HG02623 (cell line): ENCODE data around the gene LGALS16.
"Not testable (repeated sequence)": the region's sequence is repeated elsewhere in the genome, so short reads cannot be mapped to it uniquely, and the experiment has no call there.

Source experiments
- ATAC-seq: cut with Tn5 transposase; IDR thresholded peaks from one replicate; pipeline ENCODE4 v1.9.1; 2021; ENCODE audit warnings: moderate library complexity; ENCODE audit not compliant: unreplicated experiment

Gene LGALS16, protein sequence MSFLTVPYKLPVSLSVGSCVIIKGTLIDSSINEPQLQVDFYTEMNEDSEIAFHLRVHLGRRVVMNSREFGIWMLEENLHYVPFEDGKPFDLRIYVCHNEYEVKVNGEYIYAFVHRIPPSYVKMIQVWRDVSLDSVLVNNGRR

DNA sequence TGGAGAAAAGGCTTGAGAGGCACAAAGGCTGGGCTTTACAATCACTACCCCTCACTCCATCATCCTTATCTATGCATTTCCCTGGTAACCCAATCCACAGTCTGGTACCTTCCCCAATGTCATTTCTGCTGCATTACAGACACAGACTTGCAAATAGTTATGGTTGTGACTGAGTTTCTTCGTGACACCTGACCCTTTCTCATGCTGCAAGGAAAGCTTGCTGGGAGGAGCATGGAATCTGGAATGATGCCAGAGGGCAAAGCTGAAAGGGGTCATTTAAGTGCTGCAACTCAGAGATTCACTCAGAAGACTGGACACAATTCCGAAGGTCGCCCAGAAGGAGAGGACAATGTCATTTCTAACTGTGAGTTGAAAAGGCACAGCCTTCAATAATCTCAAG lies at the start of gene LGALS16:
Gene LGALS16, plus strand, starts transcription at position 301 of the 400 bp plus-strand sequence. Its CDS starts 49 bp downstream, at position 350.
- ATAC-seq, result no peak

DNA sequence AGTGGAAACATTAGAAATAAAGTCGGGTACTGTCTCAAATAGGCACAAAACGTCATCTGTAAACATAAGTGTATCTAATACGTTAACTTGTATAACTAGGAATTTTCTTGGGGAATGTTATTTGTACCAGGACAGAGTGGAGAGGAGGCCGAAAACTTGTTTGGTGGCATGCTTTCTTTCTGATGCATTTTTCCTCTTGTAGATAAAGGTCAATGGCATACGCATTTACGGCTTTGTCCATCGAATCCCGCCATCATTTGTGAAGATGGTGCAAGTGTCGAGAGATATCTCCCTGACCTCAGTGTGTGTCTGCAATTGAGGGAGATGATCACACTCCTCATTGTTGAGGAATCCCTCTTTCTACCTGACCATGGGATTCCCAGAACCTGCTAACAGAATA lies 48.7 kb upstream of the LGALS16 start:
- ATAC-seq, result no peak

DNA sequence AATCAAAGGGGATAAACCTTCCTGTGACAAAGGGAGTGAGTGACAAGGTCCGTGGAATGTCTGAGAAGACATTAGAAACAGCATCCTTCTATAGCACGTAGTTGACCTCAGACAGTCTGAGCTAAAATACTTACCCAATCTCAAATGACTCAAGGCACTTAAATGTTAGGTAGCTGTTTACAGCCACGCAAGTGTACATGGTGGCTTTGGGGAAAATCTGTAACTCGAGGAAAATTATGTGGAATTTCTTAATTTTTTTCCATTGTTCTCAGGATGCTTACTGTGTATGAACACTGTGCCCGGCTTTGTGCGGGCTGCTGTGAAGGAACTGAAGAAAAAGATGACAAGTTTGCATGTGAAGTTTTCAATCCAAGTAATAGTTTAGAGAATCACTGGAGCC lies 48.2 kb upstream of the LGALS16 start:
- no peak for ATAC-seq

DNA sequence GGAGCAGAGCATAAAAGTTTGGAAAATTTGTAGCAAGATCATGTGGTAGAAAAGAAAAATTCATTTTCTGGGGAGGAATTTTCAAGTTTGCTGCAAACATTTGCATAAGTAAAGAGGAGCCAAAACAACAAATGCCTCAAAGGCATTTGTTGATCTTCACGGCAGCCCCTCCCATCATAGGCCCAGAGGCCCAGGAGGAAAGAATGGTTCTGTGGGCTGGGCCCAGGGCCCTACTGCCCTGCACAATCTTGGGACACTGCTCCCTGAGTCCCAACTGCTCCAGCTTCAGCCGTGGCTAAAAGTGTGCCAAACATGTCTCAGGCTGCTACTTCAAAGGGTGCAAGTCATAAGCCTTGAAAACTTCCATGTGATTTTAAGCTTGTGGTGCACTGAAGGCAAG lies 42.1 kb upstream of the LGALS16 start:
- ATAC-seq, result no peak

DNA sequence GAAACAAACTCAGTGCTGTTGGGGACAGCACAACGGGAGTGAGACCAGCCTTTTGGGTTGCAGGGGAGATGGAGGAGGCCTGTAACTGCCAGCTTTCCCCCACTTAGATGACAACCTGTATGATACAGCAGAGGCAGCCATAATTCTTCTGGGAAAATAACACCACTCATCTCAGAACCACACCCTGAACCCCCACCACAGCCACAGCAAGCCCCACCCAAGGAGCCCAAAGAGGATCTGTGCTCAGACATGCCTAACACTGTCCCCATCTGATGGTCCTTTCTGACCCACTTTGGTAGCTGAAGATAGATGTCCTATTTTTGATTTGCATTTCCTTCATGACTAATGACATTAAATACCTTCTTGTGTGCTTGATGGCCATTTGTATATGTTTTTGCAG lies 38.0 kb upstream of the LGALS16 start:
- ATAC-seq, result no peak

DNA sequence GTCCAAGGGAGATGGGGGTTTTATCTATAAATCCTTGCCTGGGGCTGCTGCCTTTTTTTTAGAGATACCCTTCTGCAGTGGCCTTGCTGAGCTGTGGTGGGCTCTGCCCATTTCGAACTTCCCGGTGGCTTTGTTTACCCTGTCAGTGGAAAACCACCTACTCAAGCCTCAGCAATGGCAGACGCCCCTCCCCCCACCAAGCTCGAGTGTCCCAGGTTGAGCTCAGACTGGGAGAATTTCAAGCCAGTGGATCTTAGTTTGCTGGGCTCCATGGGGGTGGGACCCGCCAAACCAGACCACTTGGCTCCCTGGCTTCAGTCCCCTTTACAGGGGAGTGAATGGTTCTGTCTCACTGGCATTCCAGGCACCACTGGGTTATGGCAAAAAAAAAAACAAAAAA lies 31.8 kb upstream of the LGALS16 start:
- no peak for ATAC-seq

DNA sequence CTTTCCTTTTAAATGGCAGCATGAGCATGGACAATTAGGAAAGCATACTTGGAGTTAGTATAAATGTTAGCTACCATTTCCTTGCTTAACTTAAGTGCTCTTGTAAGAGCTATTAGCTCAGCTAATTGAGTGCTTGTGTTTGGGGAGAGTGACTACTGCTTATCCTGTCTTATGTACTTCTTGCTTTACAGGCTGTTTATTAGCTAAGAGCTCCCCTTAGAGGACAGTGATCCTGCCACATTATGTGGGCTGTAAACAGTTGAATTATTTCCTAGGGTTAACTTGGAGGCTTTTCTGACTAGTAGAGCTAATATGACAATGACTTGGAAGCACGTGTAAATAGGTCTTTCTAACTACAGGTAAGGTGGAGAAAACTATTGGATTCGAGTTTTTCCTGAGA lies 28.1 kb upstream of the LGALS16 start:
- ATAC-seq, result not testable (repeated sequence)

DNA sequence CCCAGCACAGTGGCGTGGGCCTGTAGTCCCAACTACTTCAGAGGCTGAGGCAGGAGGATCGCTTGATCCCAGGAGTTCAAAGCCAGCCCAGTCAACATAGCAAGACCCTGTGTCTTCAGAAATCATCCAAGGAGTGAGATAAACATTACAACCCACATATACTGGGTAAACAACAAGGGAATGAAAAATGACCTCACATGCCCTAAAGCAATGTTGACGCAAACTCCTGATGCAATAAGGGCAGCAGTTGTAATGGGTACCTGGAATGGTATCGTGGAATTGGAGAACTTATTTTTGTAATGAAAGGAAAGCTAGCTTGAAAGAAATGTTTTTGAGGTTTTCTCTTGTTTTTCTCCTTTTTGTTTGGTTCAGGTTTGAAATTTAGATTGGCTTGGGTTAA lies 24.5 kb upstream of the LGALS16 start:
- no peak for ATAC-seq

DNA sequence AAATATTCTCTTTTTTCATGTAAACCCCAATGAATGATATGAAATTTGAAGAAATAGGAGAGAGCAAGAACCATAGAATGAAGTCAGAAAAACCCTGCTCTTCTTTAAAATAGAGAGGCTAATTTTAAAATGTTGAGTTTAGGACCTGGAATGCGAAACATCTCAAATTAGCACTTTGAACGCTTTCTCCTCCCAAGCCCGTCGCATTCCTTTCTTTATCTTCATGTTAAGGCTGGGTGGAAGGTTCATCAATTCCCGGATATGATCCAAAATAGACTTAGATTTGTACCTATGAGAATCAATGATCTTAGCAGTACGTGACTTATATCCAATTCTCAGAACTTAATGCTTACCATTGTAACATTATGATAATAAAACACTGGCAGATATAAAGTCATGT lies 24.1 kb upstream of the LGALS16 start:
- ATAC-seq, result no peak

DNA sequence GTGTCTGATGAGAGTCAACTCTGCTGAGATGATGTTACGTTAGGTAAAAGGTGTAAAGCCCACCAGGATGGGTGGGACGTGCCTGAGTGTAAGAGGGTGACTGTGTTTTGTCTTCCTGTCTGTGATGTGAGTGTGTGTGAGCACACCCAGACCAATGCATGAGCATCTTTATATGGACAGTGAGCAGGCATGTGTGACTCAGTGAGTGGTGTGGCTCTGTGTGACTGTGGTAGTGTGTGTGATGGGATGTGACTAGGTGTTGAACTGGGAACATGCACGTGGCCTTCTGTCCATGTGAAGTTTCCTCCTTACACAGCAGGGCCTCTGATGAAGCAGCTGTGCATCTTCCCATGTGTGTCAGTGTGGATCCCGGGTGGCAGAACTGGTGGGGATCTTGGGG lies 17.8 kb upstream of the LGALS16 start:
- no peak for ATAC-seq

DNA sequence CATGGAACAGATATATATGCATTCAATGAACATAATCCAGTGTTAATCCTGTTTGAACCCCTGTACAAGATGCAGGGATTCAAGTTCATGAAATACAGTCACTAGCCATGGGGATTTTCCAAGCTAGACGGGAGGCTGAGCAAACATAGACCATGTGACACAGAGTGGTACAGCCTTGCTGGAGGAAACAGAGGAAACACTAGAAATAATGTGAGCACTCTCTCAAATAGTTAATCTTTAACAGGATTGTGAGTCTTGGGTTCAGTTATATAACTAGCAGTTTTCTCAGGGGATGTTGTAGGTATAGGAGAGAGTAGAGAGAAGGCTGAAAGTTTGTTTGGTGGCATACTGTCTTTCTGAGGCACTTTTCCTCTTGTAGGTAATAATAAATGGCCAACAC lies 13.9 kb upstream of the LGALS16 start:
- no peak for ATAC-seq

DNA sequence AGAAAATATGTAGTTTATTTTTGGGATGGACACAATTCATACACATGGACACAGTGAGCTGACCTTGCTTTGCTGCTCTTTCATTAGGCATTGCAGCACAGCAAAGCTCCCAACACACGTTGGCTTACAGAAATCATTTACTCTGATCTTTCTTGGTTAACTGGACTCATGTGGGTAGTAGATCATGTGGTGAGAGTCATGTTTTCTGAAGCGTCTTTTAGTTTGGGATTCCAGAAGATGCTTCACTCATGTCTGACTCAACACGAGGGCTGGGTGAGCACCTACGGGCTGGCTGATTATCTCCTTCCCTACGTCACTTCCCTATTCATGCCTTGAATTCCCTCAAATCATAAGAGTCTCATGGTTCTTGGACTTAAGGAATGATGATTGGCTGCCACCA lies 12.1 kb upstream of the LGALS16 start:
- no peak for ATAC-seq

DNA sequence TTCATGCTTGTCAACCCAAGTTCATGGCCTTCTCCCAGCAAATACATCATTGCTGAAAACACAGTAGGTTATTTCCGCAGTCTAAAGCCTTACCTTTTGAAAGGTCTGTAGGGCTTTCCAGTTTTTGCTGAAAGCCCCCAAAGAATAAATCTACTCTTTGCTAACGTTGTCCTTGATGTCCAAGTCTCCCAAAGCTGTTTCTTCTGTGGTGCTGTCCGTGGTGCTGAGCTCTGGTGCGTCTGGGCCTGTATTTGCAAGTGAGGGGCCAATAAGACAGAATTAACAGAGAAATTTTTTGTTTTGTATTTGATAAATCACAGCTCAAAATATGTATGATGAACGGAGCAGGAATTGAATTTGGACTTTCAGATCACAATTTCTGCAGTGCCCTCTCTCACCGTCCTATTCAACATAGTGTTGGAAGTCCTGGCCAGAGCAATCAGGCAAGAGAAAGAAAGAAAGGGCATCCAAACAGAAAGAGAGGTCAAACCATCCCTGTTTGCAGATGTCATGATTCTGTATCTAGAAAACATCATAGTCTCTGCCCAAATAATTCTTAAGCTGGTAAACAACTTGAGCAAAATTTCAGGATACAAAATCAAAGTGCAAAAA lies 9.8 kb upstream of the LGALS16 start:
- no peak for ATAC-seq

DNA sequence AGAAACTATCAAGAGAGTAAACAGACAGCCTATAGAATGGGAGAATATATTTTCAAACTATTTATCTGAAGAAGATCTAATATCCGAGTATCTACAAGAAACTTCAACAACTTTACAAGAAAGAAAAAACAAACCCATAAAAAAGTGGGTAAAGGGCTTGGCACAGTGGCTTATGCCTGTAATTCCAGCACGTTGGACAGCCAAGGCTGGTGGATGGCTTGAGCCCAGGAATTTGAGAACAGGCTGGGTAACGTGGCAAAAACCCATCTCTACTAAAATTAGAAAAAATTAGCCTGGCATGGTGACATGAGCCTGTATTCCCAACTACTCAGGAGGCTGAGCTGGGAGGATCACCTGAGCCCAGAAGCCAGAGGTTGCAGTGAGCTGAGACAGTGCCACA lies 7.8 kb upstream of the LGALS16 start:
- no peak for ATAC-seq

DNA sequence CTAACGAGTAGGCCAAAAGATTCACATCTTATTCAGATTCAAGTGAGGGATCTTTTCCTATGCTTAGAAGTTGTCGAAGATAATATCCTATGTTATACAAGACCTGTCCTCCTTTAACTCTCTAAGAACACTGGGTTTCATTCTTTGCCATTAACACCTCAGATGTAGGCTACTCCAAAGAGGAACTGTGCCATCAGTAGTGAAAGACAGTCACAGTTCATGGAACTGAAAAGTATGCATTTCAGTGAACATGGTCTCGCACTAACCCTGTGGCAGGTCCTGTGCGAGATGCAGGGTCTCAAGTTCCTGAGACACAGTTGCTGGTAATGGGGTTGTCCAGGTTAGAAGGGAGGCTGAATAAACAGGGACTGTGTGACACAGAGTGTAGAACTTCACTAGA lies 4.1 kb downstream of the LGALS16 start:
- no peak for ATAC-seq

DNA sequence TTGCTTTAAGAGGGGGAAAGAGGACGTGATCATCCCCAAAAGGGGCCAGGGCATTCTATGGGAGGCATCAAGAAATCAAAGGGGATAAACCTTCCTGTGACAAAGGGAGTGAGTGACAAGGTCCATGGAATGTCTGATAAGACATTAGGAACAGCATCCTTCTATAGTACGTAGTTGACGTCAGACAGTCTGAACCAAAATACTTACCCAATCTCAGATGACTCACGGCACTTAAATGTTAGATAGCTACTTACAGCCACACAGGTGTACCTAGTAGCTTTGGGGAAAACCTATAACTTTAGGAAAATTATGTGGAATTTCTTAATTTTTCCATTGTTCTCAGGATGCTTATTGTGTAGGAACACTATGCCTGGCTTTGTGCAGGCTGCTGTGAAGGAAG lies 4.9 kb downstream of the LGALS16 start:
- ATAC-seq, result no peak

DNA sequence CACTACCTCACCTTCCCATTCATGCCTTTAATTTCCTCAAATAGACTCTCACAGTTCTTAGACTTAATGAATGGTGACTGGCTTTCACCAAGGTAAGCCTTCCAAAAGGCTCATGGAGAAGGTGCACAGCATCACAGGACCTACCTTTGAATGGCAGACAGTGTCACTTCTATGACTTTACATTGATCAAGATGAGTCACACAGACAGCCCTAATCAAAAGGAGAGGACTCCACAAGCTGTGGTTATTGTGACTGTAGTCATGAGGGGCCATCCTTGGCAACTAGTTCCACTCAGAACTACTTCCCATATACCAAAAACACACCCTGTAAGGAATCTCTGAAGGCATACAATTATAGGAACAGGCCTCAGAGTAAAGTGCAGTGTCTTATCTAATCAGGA lies 5.9 kb downstream of the LGALS16 start:
- no peak for ATAC-seq

DNA sequence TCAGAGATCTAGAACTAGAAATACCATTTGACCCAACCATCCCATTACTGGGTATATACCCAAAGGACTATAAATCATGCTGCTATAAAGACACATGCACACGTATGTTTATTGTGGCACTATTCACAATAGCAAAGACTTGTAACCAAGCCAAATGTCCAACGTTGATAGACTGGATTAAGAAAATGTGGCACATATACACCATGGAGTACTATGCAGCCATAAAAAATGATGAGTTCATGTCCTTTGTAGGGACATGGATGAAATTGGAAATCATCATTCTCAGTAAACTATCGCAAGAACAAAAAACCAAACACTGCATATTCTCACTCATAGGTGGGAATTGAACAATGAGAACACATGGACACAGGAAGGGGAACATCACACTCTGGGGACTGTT lies 14.1 kb downstream of the LGALS16 start:
- ATAC-seq, result not testable (repeated sequence)

DNA sequence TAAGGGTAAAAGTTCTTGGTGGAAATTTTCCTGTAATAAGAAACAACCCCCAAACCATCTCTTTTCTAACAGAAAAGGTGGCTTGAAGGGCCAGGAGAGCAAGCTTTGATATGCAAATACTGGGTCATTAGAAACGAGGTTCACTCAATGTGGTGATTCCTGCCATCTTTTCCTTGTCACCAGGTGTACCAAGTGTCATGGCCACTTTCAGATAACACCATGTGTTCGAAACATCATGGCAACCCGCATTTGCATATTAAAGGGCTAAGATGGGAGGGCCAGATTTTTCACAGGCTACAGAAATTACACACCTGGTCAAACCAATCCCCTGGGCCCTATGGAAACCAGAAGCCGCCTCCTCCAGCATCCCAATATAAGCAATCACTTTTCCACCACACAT lies 15.3 kb downstream of the LGALS16 start:
- no peak for ATAC-seq

DNA sequence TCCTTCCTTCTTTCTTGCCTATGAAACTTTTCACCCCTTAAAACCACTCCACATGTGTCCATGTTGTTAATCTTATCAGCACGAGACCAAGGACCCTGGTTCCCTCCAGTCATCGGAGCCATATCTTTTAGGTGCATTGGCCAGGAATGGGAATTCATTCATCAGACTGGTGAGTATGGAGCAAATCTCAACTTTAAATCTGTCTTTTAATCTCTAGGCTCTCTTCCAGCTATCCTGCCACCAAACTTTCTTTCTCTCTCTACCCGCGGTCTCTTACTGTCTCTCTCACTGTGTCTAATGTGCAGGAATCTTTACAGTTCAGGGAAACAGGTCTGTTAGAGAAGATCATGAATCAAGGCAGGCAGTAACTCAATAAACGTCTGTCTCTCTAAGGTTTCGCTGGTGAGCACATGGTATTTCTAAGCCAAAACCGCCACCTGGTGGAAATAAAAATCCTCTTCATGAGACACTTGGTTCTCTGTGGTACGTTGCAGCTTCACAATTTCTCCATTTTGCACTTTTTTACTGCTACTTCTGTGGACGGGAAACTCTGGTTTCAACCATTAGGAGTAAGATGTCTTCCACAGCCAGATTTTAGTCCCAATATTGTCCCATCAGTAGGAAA lies 16.1 kb downstream of the LGALS16 start:
- no peak for ATAC-seq

DNA sequence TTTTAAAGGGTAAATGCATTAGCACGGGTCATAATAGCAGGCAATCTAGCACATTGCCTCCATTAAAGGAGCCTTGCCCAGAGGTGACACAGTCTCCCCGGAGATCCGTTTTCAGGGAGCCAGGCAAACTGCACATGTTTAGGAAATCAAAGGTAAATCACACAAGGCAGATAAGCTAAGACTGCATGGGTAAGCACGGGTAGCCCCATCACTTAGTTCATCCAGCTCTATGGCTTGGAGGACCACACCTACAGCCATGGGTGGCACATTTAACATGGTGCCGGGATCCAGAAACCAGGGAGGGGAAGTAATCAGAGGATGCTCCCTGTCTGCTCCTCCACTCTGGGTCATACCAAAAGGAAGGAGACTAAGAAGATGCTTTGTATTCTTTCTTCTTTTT lies 16.8 kb downstream of the LGALS16 start:
- ATAC-seq, result no peak

DNA sequence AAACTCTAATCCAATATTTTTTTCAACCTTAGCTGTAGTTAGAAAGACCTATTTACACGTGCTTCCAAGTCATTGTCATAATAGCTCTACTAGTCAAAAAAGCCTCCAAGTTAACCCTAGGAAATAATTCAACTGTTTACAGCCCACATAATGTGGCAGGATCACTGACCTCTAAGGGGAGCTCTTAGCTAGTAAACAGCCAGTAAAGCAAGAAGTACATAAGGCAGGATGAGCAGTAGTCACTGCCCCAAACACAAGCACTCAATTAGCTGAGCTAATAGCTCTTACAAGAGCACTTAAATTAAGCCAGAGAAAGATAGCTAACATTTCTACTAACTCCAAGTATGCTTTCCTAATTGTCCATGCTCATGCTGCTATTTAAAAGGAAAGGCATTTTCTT lies 18.1 kb downstream of the LGALS16 start:
- not testable (repeated sequence) for ATAC-seq

DNA sequence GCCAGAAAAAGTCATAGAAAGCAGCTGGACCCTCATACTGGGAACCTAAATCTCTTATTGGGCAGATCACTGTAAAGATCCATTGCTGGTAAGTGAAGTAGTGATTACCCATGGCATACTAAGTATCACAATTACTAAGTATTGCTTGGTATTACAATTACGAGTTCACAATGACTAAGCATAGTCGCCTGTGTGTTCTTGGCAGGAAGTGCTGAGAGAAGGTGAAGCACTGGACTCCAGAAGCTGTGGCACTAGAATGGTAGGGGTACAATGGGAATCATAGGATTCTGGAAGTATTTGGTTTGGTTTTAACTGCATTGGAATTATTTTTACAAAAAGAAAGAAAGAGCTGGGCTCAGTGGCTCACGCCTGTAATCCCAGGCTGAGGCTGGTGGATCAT lies 20.3 kb downstream of the LGALS16 start:
- ATAC-seq, result no peak
